Keratinocyte (primary cell): ENCODE data around the gene BCAS3. TPM values are rescaled to one million over a fixed set of nuclear protein-coding genes. Genes with fewer than 3 reads are reported as not detected.

Source experiments
- DNase-seq: peaks from one replicate; pipeline ENCODE4 v3.0.0-alpha.2; 2011; ENCODE audit warnings: low read depth, missing footprints, low spot score
- FAIRE-seq: peaks from 2 replicates; lab custom pipeline; 2011; peaks lifted over from hg19 to GRCh38; lab: Jason Lieb, UNC
- H2AFZ ChIP-seq: 2 replicates; pipeline ENCODE4 v1.6.0; 2012; ENCODE audit warnings: low read length, control low read depth, inconsistent platforms; ENCODE audit not compliant: control insufficient read depth
- H3K27ac ChIP-seq: 2 replicates; pipeline ENCODE4 v1.5.1; 2011; ENCODE audit warnings: low read length; ENCODE audit not compliant: control insufficient read depth, insufficient read depth
- H3K27me3 ChIP-seq: 3 replicates; pipeline ENCODE4 v1.6.0; 2011; ENCODE audit warnings: low read length; ENCODE audit not compliant: control insufficient read depth, insufficient read depth; ENCODE audit errors: extremely low read depth
- H3K36me3 ChIP-seq, 2 experiments: 2 replicates in 1 of 2; 3 replicates in 1 of 2; pipeline ENCODE4 v1.5.1; 2011; ENCODE audit warnings: low read length in 2 of 2, mild to moderate bottlenecking in 1 of 2; ENCODE audit not compliant: control insufficient read depth in 2 of 2, insufficient read depth in 2 of 2; ENCODE audit errors: extremely low read depth in 1 of 2
- H3K4me1 ChIP-seq: 3 replicates; pipeline ENCODE4 v1.5.1; 2011; ENCODE audit warnings: low read length; ENCODE audit not compliant: control insufficient read depth, insufficient read depth; ENCODE audit errors: extremely low read depth
- H3K4me2 ChIP-seq: 3 replicates; pipeline ENCODE4 v1.6.0; 2011; ENCODE audit warnings: low read depth, low read length; ENCODE audit not compliant: control insufficient read depth, insufficient read depth; ENCODE audit errors: extremely low read depth
- H3K4me3 ChIP-seq, 3 experiments: fragments of 200-600 bp in 1 of 3; sonication (generic) in 1 of 3; 2 replicates in 2 of 3; 3 replicates in 1 of 3; pipeline ENCODE4 v1.5.1; 2011 to 2016; ENCODE audit warnings: low read length in 3 of 3, mild to moderate bottlenecking in 3 of 3, control low read depth in 2 of 3, inconsistent platforms in 1 of 3, low read depth in 1 of 3, mixed read lengths in 1 of 3, mixed run types in 1 of 3, moderate library complexity in 1 of 3; ENCODE audit not compliant: control insufficient read depth in 2 of 3, insufficient read depth in 2 of 3; ENCODE audit errors: extremely low read depth in 1 of 3
- H3K79me2 ChIP-seq: 2 replicates; pipeline ENCODE4 v1.6.0; 2012; ENCODE audit warnings: low read length; ENCODE audit not compliant: control insufficient read depth, insufficient read depth
- H3K9ac ChIP-seq: 3 replicates; pipeline ENCODE4 v1.6.0; 2011; ENCODE audit warnings: low read length; ENCODE audit not compliant: control insufficient read depth, insufficient read depth; ENCODE audit errors: extremely low read depth
- H3K9me1 ChIP-seq: 3 replicates; pipeline ENCODE4 v1.6.0; 2011; ENCODE audit warnings: low read length; ENCODE audit not compliant: control insufficient read depth, insufficient read depth; ENCODE audit errors: extremely low read depth
- H3K9me3 ChIP-seq: 2 replicates; pipeline ENCODE4 v1.5.1; 2012; ENCODE audit warnings: low read depth, low read length; ENCODE audit not compliant: control insufficient read depth
- H4K20me1 ChIP-seq: 3 replicates; pipeline ENCODE4 v1.6.0; 2011; ENCODE audit warnings: low read length; ENCODE audit not compliant: control insufficient read depth, insufficient read depth; ENCODE audit errors: extremely low read depth
- EZH2 ChIP-seq: IDR thresholded peaks from one replicate; pipeline ENCODE4 v1.6.1; 2012; ENCODE audit warnings: inconsistent platforms, mild to moderate bottlenecking, low read length, moderate library complexity
- dilution Hi-C: fragments of 300-500 bp; cut with MboI; formaldehyde crosslinking; loops from one replicate; pipeline ENCODE4 v1.7.0; 2020; ENCODE audit warnings: low sequenced_read_pairs; ENCODE audit not compliant: extremely low pct_ligation_motif_present
- polyA plus RNA-seq, 5 experiments: library from polyadenylated mRNA; depleted of rRNA in 3 of 5; stranded (reverse) in 3 of 5; stranded (forward) in 1 of 5; unstranded in 1 of 5; fragments of >200 nt; gene quantifications; 1 replicate in 1 of 5; 2 replicates in 3 of 5; 3 replicates in 1 of 5; pipeline versions ENCODE4 v1.2.1 to v1.2.3, GENCODE V29; 2011 to 2012; ENCODE audit warnings: missing spikeins in 2 of 5, low read depth in 1 of 5, low replicate concordance in 1 of 5
- TF ChIP-seq, protein P1 (sequence below), 3 experiments: IDR thresholded peaks in 1 of 3; conservative IDR thresholded peaks in 1 of 3; optimal IDR thresholded peaks in 1 of 3; 2 replicates in 2 of 3; 3 replicates in 1 of 3; pipeline versions ENCODE3 to v1.5.1; 2011; ENCODE audit warnings: low read length in 3 of 3, mild to moderate bottlenecking in 3 of 3, moderate library complexity in 2 of 3, control low read depth in 1 of 3, inconsistent platforms in 1 of 3; ENCODE audit not compliant: insufficient read depth in 2 of 3; ENCODE audit errors: extremely low read depth in 1 of 3

BCAS3 gene
- polyA plus RNA-seq, 1 donor (not counting 4 experiments of a cell fraction or from before 2014, with no cell fraction given): 11.8 TPM

DNA sequence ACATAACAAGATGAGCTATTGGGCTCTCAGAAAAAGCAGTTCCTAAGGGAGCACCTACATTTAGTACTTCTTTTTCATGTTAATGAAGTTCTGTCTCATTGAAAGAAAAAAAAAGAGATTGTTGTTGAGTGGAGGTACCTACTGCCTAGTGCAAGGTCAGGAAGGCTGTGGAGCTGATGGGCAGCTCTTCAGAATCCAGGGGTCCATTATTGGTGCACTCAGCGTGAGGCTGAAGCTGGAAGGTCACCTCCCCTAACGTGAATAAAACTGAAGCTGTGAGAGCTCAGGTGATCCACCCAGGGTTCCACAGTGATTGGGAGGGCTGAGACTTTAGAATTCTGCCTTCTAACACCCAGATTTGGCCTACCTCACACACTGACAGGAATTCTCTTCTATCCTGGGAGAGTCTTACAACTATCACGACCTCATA is 568.1 kb downstream of the BCAS3 start:
- H3K4me3 ChIP-seq: no peak overlapping the region
- no peaks in the 10 kb centered on the region for H3K9me1 ChIP-seq
- H3K4me1 ChIP-seq: no peaks in the 10 kb centered on the region
- no peak overlapping the region for H3K9ac ChIP-seq
- no peaks in the 10 kb centered on the region for H3K36me3 ChIP-seq
- TF ChIP-seq, protein P1, sequence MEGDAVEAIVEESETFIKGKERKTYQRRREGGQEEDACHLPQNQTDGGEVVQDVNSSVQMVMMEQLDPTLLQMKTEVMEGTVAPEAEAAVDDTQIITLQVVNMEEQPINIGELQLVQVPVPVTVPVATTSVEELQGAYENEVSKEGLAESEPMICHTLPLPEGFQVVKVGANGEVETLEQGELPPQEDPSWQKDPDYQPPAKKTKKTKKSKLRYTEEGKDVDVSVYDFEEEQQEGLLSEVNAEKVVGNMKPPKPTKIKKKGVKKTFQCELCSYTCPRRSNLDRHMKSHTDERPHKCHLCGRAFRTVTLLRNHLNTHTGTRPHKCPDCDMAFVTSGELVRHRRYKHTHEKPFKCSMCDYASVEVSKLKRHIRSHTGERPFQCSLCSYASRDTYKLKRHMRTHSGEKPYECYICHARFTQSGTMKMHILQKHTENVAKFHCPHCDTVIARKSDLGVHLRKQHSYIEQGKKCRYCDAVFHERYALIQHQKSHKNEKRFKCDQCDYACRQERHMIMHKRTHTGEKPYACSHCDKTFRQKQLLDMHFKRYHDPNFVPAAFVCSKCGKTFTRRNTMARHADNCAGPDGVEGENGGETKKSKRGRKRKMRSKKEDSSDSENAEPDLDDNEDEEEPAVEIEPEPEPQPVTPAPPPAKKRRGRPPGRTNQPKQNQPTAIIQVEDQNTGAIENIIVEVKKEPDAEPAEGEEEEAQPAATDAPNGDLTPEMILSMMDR (optimal IDR thresholded peaks at IDR 0.05 in 1 of 3, IDR thresholded peaks at IDR 0.05 in 1 of 3, conservative IDR thresholded peaks at IDR 0.05 in 1 of 3; ENCODE audit: extremely low read depth in 1 of 3, insufficient read depth in 2 of 3, low read length in 3 of 3): no peak
- TF ChIP-seq EZH2: no peak
- H2AFZ ChIP-seq: no peak overlapping the region
- H3K27ac ChIP-seq: no peak overlapping the region
- H3K9me3 ChIP-seq: no peaks in the 10 kb centered on the region
- no peaks in the 10 kb centered on the region for H3K27me3 ChIP-seq
- no peak overlapping the region for H3K4me2 ChIP-seq
- no peaks in the 10 kb centered on the region for H3K79me2 ChIP-seq
- no peak for DNase-seq
- H4K20me1 ChIP-seq: no peaks in the 10 kb centered on the region
- dilution Hi-C loops: no loop called here
- FAIRE-seq: no peak

- dilution Hi-C loops: no loop called here
- H3K9me1 ChIP-seq: no peaks in the 10 kb centered on the region
These were observed 569.8 kb downstream of the BCAS3 start for GRCh38 chr17:61247439-61247838.

More at GRCh38 chr17:61247439-61247838, 569.8 kb downstream of the BCAS3 start:
- H3K9ac ChIP-seq: no peak overlapping the region
- no peak overlapping the region for H3K27ac ChIP-seq
- DNase-seq (no peak), FAIRE-seq (no peak)
- no peak for TF ChIP-seq EZH2
- TF ChIP-seq, protein P1 (optimal IDR thresholded peaks at IDR 0.05 in 1 of 3, IDR thresholded peaks at IDR 0.05 in 1 of 3, conservative IDR thresholded peaks at IDR 0.05 in 1 of 3; ENCODE audit: extremely low read depth in 1 of 3, insufficient read depth in 2 of 3, low read length in 3 of 3): no peak
- no peaks in the 10 kb centered on the region for H3K79me2 ChIP-seq
- H3K36me3 ChIP-seq: no peaks in the 10 kb centered on the region
- H3K4me1 ChIP-seq: no peaks in the 10 kb centered on the region
- no peaks in the 10 kb centered on the region for H3K27me3 ChIP-seq
- no peaks in the 10 kb centered on the region for H3K9me3 ChIP-seq
- no peak overlapping the region for H3K4me2 ChIP-seq
- H2AFZ ChIP-seq: no peak overlapping the region
- no peak overlapping the region for H3K4me3 ChIP-seq
- H4K20me1 ChIP-seq: no peaks in the 10 kb centered on the region
